Muscle layer of colon (tissue), 2 donors: Measurements from ENCODE around the gene CRYL1.
A peak's percentile ranks its signal among the peaks of the same experiment; 100 is the strongest.

ENCODE experiments used
- H3K27ac ChIP-seq: one replicate; pipeline ENCODE4 v1.7.0; 2013; ENCODE audit warnings: low read depth, mild to moderate bottlenecking, low read length, moderate library complexity
- H3K27me3 ChIP-seq, 2 donors: one replicate each; pipeline ENCODE4 v1.7.0; 2013; ENCODE audit warnings: low read length in 2 of 2, mild to moderate bottlenecking in 2 of 2; ENCODE audit not compliant: insufficient read depth in 2 of 2, control insufficient read depth in 1 of 2
- H3K36me3 ChIP-seq: one replicate; pipeline ENCODE4 v1.7.0; 2013; ENCODE audit warnings: mild to moderate bottlenecking, low read length; ENCODE audit not compliant: insufficient read depth
- H3K4me1 ChIP-seq: one replicate; pipeline ENCODE4 v1.7.0; 2013; ENCODE audit warnings: mild to moderate bottlenecking, low read length; ENCODE audit not compliant: insufficient read depth
- H3K4me3 ChIP-seq, 2 donors: one replicate each; pipeline ENCODE4 v1.7.0; 2013; ENCODE audit warnings: low read length in 2 of 2, low read depth in 1 of 2, mild to moderate bottlenecking in 1 of 2, moderate library complexity in 1 of 2
- H3K9ac ChIP-seq: one replicate; pipeline ENCODE4 v1.7.0; 2013; ENCODE audit warnings: low read length
- H3K9me3 ChIP-seq: one replicate; pipeline ENCODE4 v1.7.0; 2013; ENCODE audit warnings: mild to moderate bottlenecking, low read length
- donor health status: abdominal sarcoma.
- donor health status: Adenocarcinoma of cecum.

CRYL1 gene

GRCh38 chr13:20487927-20488326 lies 37.7 kb downstream of the CRYL1 start:
- Histone ChIP-seq H3K27ac (no peak overlapping the region), H3K9me3 (no peaks in the 10 kb centered on the region), H3K4me3 (no peak overlapping the region), H3K36me3 (peaks cover 3% of the 10 kb centered on the region), H3K27me3 (no peaks in the 10 kb centered on the region), H3K9ac (no peak overlapping the region), H3K4me1 (peaks cover 6% of the 10 kb centered on the region)

- Histone ChIP-seq H3K27ac (no peak overlapping the region), H3K27me3 (no peaks in the 10 kb centered on the region), H3K9ac (no peak overlapping the region), H3K36me3 (no peaks in the 10 kb centered on the region), H3K4me3 (no peak overlapping the region), H3K9me3 (no peaks in the 10 kb centered on the region), H3K4me1 (peaks cover 2% of the 10 kb centered on the region)
These were observed 42.9 kb downstream of the CRYL1 start for GRCh38 chr13:20482787-20483186.

DNA sequence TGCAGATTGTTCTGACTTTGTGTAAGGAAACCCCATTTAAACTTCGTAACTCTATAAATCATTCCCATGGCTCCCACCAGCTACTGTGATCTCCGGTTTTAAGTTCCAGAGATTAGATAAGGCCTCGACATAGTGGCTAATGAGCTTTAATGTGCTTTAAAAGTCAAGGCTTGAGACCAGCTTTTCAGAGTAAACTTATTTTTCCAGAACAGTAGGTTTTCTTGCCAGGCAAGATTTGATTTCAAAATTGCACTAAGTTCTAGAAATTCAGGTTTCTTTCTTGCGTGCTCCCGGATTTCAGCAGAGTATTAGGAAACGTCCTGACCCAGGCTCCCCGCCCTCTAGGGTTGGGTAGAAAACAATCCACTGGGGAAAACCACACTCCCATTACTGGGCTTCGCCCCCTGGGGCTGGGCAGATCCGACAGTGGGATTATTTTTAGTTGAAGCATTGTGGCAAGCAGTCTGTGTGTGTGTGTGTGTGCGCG lies 43.3 kb downstream of the CRYL1 start:
- no peak overlapping the region for H3K4me3 ChIP-seq
- no peak overlapping the region for H3K27ac ChIP-seq
- H3K27me3 ChIP-seq: no peaks in the 10 kb centered on the region
- H3K9ac ChIP-seq: no peak overlapping the region
- no peaks in the 10 kb centered on the region for H3K9me3 ChIP-seq
- H3K36me3 ChIP-seq: no peaks in the 10 kb centered on the region
- H3K4me1 ChIP-seq: no peaks in the 10 kb centered on the region

- Histone ChIP-seq H3K4me3 (no peak overlapping the region), H3K9me3 (no peaks in the 10 kb centered on the region), H3K27ac (no peak overlapping the region), H3K36me3 (no peaks in the 10 kb centered on the region), H3K4me1 (no peaks in the 10 kb centered on the region), H3K9ac (no peak overlapping the region), H3K27me3 (no peaks in the 10 kb centered on the region)
These were observed 48.3 kb downstream of the CRYL1 start for GRCh38 chr13:20477394-20477793.

GRCh38 chr13:20475927-20476691 lies 49.5 kb downstream of the CRYL1 start:
- Histone ChIP-seq H3K9me3 (no peaks in the 10 kb centered on the region), H3K9ac (no peak overlapping the region), H3K36me3 (no peaks in the 10 kb centered on the region), H3K27ac (no peak overlapping the region), H3K27me3 (no peaks in the 10 kb centered on the region), H3K4me1 (no peaks in the 10 kb centered on the region), H3K4me3 (no peak overlapping the region)

DNA sequence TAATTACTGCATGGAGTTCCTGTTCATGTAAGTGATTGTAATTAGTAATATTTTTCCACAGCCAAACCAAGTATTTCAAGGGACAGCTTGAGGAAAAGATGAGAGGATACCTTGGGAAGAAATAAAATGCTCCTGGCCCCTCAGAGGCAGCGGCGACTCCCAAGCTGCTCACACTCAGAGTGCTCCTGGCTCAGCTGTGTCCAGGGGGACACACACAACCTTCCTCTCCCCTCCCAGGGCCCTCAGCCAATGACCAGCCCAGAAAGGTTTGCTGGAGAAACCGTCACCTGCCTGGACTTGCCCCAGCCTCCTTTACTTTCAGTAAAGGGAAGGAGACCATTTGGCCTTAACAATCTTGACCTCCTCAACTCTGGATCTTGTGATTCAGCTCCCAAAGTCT lies 51.1 kb downstream of the CRYL1 start:
- Histone ChIP-seq H3K9me3 (no peaks in the 10 kb centered on the region), H3K4me1 (no peaks in the 10 kb centered on the region), H3K27ac (no peak overlapping the region), H3K4me3 (no peak overlapping the region), H3K27me3 (no peaks in the 10 kb centered on the region), H3K36me3 (no peaks in the 10 kb centered on the region), H3K9ac (no peak overlapping the region)

DNA sequence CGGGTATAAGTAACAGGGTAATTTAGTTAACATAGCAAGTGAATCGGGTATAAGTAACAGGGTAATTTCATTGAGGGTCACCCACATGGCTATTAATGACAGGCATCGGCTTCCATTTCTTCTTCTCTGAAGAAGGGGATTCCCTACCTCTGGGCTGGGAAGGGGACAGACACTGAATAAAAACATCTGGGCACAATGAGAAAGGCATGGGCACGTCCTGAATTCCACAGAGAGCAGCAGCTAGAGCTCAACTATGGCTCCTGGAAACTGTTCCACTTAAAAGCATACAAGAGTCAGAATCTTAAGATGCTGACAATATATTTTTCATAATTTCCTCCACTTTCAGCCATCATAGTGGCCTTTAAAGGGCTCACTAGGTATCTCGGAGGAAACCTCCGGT lies 51.8 kb downstream of the CRYL1 start:
- Histone ChIP-seq H3K4me3 (no peak overlapping the region), H3K9ac (no peak overlapping the region), H3K9me3 (no peaks in the 10 kb centered on the region), H3K4me1 (no peaks in the 10 kb centered on the region), H3K27ac (no peak overlapping the region), H3K36me3 (no peaks in the 10 kb centered on the region), H3K27me3 (no peaks in the 10 kb centered on the region)

GRCh38 chr13:20473139-20473538 lies 52.5 kb downstream of the CRYL1 start:
- Histone ChIP-seq H3K9ac (no peak overlapping the region), H3K4me1 (no peaks in the 10 kb centered on the region), H3K27me3 (no peaks in the 10 kb centered on the region), H3K4me3 (no peak overlapping the region), H3K27ac (no peak overlapping the region), H3K9me3 (no peaks in the 10 kb centered on the region), H3K36me3 (no peaks in the 10 kb centered on the region)

- Histone ChIP-seq H3K36me3 (no peaks in the 10 kb centered on the region), H3K27me3 (no peaks in the 10 kb centered on the region), H3K4me1 (no peaks in the 10 kb centered on the region), H3K9me3 (no peaks in the 10 kb centered on the region), H3K27ac (no peak overlapping the region), H3K4me3 (no peak overlapping the region), H3K9ac (no peak overlapping the region)
These were observed 53.1 kb downstream of the CRYL1 start for GRCh38 chr13:20472531-20472930.

GRCh38 chr13:20470136-20470535 lies 55.5 kb downstream of the CRYL1 start:
- Histone ChIP-seq H3K27me3 (no peaks in the 10 kb centered on the region), H3K4me3 (no peak overlapping the region), H3K9ac (no peak overlapping the region), H3K36me3 (no peaks in the 10 kb centered on the region), H3K4me1 (peaks cover 11% of the 10 kb centered on the region), H3K9me3 (no peaks in the 10 kb centered on the region), H3K27ac (no peak overlapping the region)

GRCh38 chr13:20466371-20466770 lies 59.3 kb downstream of the CRYL1 start:
- Histone ChIP-seq H3K27ac (no peak overlapping the region), H3K27me3 (no peaks in the 10 kb centered on the region), H3K4me3 (no peak overlapping the region), H3K4me1 (peaks cover 22% of the 10 kb centered on the region), H3K36me3 (no peaks in the 10 kb centered on the region), H3K9ac (no peak overlapping the region), H3K9me3 (no peaks in the 10 kb centered on the region)

DNA sequence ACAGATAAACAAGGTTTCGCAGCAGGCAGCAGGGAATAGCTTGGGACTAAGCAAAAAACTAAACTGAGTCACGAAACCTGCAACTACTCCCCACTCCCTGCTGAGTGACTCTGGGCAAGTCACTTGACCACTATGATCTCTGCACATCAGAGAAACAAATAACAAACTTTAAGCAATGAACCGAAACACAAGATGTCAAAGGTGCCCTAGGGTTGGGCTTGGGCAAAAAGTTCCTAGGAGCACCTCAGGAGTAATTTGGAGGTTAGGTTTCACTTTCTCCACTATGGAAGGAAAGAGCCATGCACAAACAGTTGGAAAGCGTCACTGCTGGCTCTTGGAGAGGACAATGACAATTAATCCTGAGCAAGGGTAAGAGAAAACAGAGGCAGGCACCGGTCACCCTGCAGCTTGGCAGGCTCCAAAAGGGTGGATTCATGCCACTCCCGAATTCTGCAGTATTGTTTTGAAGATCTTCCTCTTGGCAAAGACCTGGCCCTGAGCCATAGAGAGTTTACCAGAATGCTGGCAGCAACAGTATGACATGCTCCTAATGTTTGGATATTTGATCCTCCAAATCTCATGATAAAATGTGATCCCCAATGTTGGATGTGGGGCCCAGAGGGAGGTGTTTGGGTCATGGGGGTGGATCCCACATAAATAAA lies 60.3 kb downstream of the CRYL1 start:
- H3K36me3 ChIP-seq: no peaks in the 10 kb centered on the region
- no peak overlapping the region for H3K9ac ChIP-seq
- H3K9me3 ChIP-seq: no peaks in the 10 kb centered on the region
- no peaks in the 10 kb centered on the region for H3K27me3 ChIP-seq
- peaks cover 22% of the 10 kb centered on the region for H3K4me1 ChIP-seq
- peak overlapping the region in 1 of 2 donors; percentile 1 for H3K4me3 ChIP-seq
- H3K27ac ChIP-seq: no peak overlapping the region
